Peyer's patch (tissue), 4 donors: ENCODE measurements around the gene GNAI1. TPM values are rescaled to one million over a fixed set of nuclear protein-coding genes. Genes with fewer than 3 reads are reported as not detected.

ENCODE experiments used
- DNase-seq, 3 donors: peaks; one replicate each; pipeline ENCODE4 v3.0.0-alpha.2; 2017 to 2019
- H3K27ac ChIP-seq, 4 donors: fragments of 200-600 bp; sonication (generic); one replicate each; pipeline ENCODE4 v1.5.1; 2016 to 2019
- H3K27me3 ChIP-seq, 2 donors: fragments of 200-600 bp; sonication (generic); one replicate each; pipeline ENCODE4 v1.5.1; 2019
- H3K36me3 ChIP-seq, 3 donors: fragments of 200-600 bp; sonication (generic); one replicate each; pipeline ENCODE4 v1.5.1; 2016 to 2019
- H3K4me1 ChIP-seq, 4 donors: fragments of 200-600 bp; sonication (generic); one replicate each; pipeline ENCODE4 v1.5.1; 2016 to 2019
- H3K4me3 ChIP-seq, 4 donors: fragments of 200-600 bp; sonication (generic); 1 replicate in 3 of 4; 2 replicates in 1 of 4; pipeline ENCODE4 v1.5.1; 2016 to 2019; ENCODE audit warnings: mild to moderate bottlenecking in 1 of 4
- H3K9me3 ChIP-seq, 4 donors: fragments of 200-600 bp; sonication (generic); one replicate each; pipeline ENCODE4 v1.5.1; 2016 to 2019; ENCODE audit warnings: mild to moderate bottlenecking in 1 of 4
- CTCF ChIP-seq, 6 experiments: fragments of 450-650 bp in 4 of 6; fragments of 200-600 bp in 2 of 6; sonication (generic) in 1 of 6; IDR thresholded peaks; one replicate each; pipeline ENCODE4 v1.5.1; 2017 to 2019; ENCODE audit warnings: antibody characterized with exemption in 6 of 6, mild to moderate bottlenecking in 3 of 6, moderate library complexity in 1 of 6
- POLR2A ChIP-seq, 2 donors: fragments of 450-650 bp; IDR thresholded peaks; one replicate each; pipeline ENCODE4 v1.5.1; 2017; ENCODE audit warnings: antibody characterized with exemption in 2 of 2, mild to moderate bottlenecking in 2 of 2, moderate library complexity in 2 of 2
- total RNA-seq, 4 donors: library from RNA; depleted of rRNA; stranded (reverse); fragments of >200 nt; gene quantifications; one replicate each; pipeline ENCODE4 v1.1.0, GENCODE V29; 2016

GNAI1 gene
- total RNA-seq, 4 donors from 2014 or later: 5.5 to 13.3 (median 8.1) TPM

GRCh38 chr7:80165177-80165576, 30.5 kb downstream of the GNAI1 start:
- Histone ChIP-seq H3K27me3 (no peaks in the 10 kb centered on the region), H3K9me3 (no peaks in the 10 kb centered on the region), H3K4me3 (no peak overlapping the region), H3K4me1 (no peaks in the 10 kb centered on the region), H3K27ac (no peak overlapping the region), H3K36me3 (no peaks in the 10 kb centered on the region)
- no peak for DNase-seq
- TF ChIP-seq CTCF (IDR thresholded peaks at IDR 0.05): no peak
- no peak for TF ChIP-seq POLR2A (IDR thresholded peaks at IDR 0.05)

GRCh38 chr7:80170445-80170844, 35.8 kb downstream of the GNAI1 start:
- Histone ChIP-seq H3K4me1 (no peaks in the 10 kb centered on the region), H3K9me3 (no peaks in the 10 kb centered on the region), H3K36me3 (no peaks in the 10 kb centered on the region), H3K27me3 (no peaks in the 10 kb centered on the region), H3K27ac (no peak overlapping the region), H3K4me3 (no peak overlapping the region)
- DNase-seq: no peak
- TF ChIP-seq POLR2A (IDR thresholded peaks at IDR 0.05) (no peak), CTCF (IDR thresholded peaks at IDR 0.05) (no peak)

GRCh38 chr7:80172387-80172786, 37.8 kb downstream of the GNAI1 start:
- no peaks in the 10 kb centered on the region for H3K27me3 ChIP-seq
- DNase-seq: no peak
- TF ChIP-seq CTCF (IDR thresholded peaks at IDR 0.05): no peak
- TF ChIP-seq POLR2A (IDR thresholded peaks at IDR 0.05): no peak
- H3K9me3 ChIP-seq: no peaks in the 10 kb centered on the region
- no peak overlapping the region for H3K4me3 ChIP-seq
- no peak overlapping the region for H3K27ac ChIP-seq
- H3K4me1 ChIP-seq: no peaks in the 10 kb centered on the region
- no peaks in the 10 kb centered on the region for H3K36me3 ChIP-seq

- DNase-seq: no peak
- no peaks in the 10 kb centered on the region for H3K4me1 ChIP-seq
- H3K27me3 ChIP-seq: no peaks in the 10 kb centered on the region
- H3K36me3 ChIP-seq: no peaks in the 10 kb centered on the region
- no peak for TF ChIP-seq POLR2A (IDR thresholded peaks at IDR 0.05)
- H3K27ac ChIP-seq: no peak overlapping the region
- no peak overlapping the region for H3K4me3 ChIP-seq
- H3K9me3 ChIP-seq: no peaks in the 10 kb centered on the region
Observed at GRCh38 chr7:80175744-80176143, 41.1 kb downstream of the GNAI1 start.

- H3K4me1 ChIP-seq: no peaks in the 10 kb centered on the region
- no peak overlapping the region for H3K27ac ChIP-seq
- H3K27me3 ChIP-seq: no peaks in the 10 kb centered on the region
- no peak overlapping the region for H3K4me3 ChIP-seq
- H3K36me3 ChIP-seq: no peaks in the 10 kb centered on the region
- peaks cover 0 to 5% (median 0%) of the 10 kb centered on the region in 4 donors for H3K9me3 ChIP-seq
- no peak for DNase-seq
- TF ChIP-seq CTCF (IDR thresholded peaks at IDR 0.05): no peak
- no peak for TF ChIP-seq POLR2A (IDR thresholded peaks at IDR 0.05)
Observed at GRCh38 chr7:80181411-80181810, 46.8 kb downstream of the GNAI1 start.

- H3K27ac ChIP-seq: no peak overlapping the region
- peaks cover 0 to 5% (median 0%) of the 10 kb centered on the region in 4 donors for H3K9me3 ChIP-seq
- no peak for DNase-seq
- TF ChIP-seq POLR2A (IDR thresholded peaks at IDR 0.05): no peak
- TF ChIP-seq CTCF (IDR thresholded peaks at IDR 0.05): no peak
- H3K36me3 ChIP-seq: no peaks in the 10 kb centered on the region
- H3K27me3 ChIP-seq: no peaks in the 10 kb centered on the region
- no peaks in the 10 kb centered on the region for H3K4me1 ChIP-seq
- H3K4me3 ChIP-seq: no peak overlapping the region
Observed at GRCh38 chr7:80182630-80183276, 48.1 kb downstream of the GNAI1 start.
